ENCODE measurements around the gene ATP2A2. TPM values are rescaled to one million over a fixed set of nuclear protein-coding genes. Genes with fewer than 3 reads are reported as not detected.

Gene ATP2A2
- total and polyA plus RNA-seq, 2 experiments from 2014 or later: 47.2 to 225 TPM

- Histone ChIP-seq H4K20me1 (replicated peaks; ENCODE audit: insufficient read depth) (no peaks in the 10 kb centered on the region), H3K27ac (ENCODE audit: low read depth) (no peak overlapping the region), H3K36me3 (ENCODE audit: insufficient read depth) (no peaks in the 10 kb centered on the region), H3K4me3 (no peak overlapping the region), H3K4me2 (peak overlapping the region; percentile 64; the same call in 1 of the 2 replicates), H3F3A (replicated peaks; ENCODE audit: low read depth) (no peaks in the 10 kb centered on the region), H3K27me3 (ENCODE audit: insufficient read depth) (no peaks in the 10 kb centered on the region), H2AFZ (no peak overlapping the region), H3K9me2 (ENCODE audit: insufficient read depth) (no peaks in the 10 kb centered on the region), H3K79me2 (replicated peaks; ENCODE audit: insufficient read depth) (no peaks in the 10 kb centered on the region), H3K4me1 (ENCODE audit: insufficient read depth) (peaks cover 27% of the 10 kb centered on the region)
- Mint-ChIP-seq H3K9me3 (no peaks in the 10 kb centered on the region; the same call in 2 of the 3 replicates), H3K4me3 (no peak overlapping the region), H3K27ac (no peak overlapping the region), H3K36me3 (ENCODE audit: low read depth) (no peaks in the 10 kb centered on the region), H3K27me3 (ENCODE audit: insufficient read depth, low read depth, poor library complexity) (peaks cover 4% of the 10 kb centered on the region), H3K4me1 (peaks cover 40% of the 10 kb centered on the region)
- TF ChIP-seq CREB1 (CRISPR knock-in tag; IDR thresholded peaks at IDR 0.05; ENCODE audit: low read depth) (no peak), CTCF (conservative IDR thresholded peaks at IDR 0.05; ENCODE audit: low read depth in 2 of 2) (no peak), JUNB (IDR thresholded peaks at IDR 0.05; ENCODE audit: unreplicated experiment) (no peak), ZNF331 (CRISPR knock-in tag; IDR thresholded peaks at IDR 0.05; ENCODE audit: low read depth) (no peak), ZNF114 (CRISPR knock-in tag; IDR thresholded peaks at IDR 0.05) (no peak), STAT1 (IDR thresholded peaks at IDR 0.05; ENCODE audit: unreplicated experiment) (no peak), EZH2phosphoT487 (IDR thresholded peaks at IDR 0.05; ENCODE audit: unreplicated experiment) (no peak), EZH2 (IDR thresholded peaks at IDR 0.05; ENCODE audit: low read depth, unreplicated experiment) (no peak), ETS1 (IDR thresholded peaks at IDR 0.05) (no peak), POLR2AphosphoS5 (IDR thresholded peaks at IDR 0.05; ENCODE audit: low read depth) (no peak), ZNF462 (CRISPR knock-in tag; IDR thresholded peaks at IDR 0.05) (no peak), NANOG (IDR thresholded peaks at IDR 0.05; ENCODE audit: borderline replicate concordance) (no peak)
- TF ChIP-seq, protein P1, sequence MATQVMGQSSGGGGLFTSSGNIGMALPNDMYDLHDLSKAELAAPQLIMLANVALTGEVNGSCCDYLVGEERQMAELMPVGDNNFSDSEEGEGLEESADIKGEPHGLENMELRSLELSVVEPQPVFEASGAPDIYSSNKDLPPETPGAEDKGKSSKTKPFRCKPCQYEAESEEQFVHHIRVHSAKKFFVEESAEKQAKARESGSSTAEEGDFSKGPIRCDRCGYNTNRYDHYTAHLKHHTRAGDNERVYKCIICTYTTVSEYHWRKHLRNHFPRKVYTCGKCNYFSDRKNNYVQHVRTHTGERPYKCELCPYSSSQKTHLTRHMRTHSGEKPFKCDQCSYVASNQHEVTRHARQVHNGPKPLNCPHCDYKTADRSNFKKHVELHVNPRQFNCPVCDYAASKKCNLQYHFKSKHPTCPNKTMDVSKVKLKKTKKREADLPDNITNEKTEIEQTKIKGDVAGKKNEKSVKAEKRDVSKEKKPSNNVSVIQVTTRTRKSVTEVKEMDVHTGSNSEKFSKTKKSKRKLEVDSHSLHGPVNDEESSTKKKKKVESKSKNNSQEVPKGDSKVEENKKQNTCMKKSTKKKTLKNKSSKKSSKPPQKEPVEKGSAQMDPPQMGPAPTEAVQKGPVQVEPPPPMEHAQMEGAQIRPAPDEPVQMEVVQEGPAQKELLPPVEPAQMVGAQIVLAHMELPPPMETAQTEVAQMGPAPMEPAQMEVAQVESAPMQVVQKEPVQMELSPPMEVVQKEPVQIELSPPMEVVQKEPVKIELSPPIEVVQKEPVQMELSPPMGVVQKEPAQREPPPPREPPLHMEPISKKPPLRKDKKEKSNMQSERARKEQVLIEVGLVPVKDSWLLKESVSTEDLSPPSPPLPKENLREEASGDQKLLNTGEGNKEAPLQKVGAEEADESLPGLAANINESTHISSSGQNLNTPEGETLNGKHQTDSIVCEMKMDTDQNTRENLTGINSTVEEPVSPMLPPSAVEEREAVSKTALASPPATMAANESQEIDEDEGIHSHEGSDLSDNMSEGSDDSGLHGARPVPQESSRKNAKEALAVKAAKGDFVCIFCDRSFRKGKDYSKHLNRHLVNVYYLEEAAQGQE (IDR thresholded peaks at IDR 0.05; ENCODE audit: unreplicated experiment): no peak
- no peak for DNase-seq (ENCODE audit: low spot score)
- ATAC-seq: no peak
These were observed 10.0 kb upstream of the ATP2A2 start for GRCh38 chr12:110271015-110271414.
